ENCODE data around the gene EGLN2. TPM values are rescaled to one million over a fixed set of nuclear protein-coding genes. Genes with fewer than 3 reads are reported as not detected.
A peak's percentile ranks its signal among the peaks of the same experiment; 100 is the strongest.
"Not testable (repeated sequence)": the region's sequence is repeated elsewhere in the genome, so short reads cannot be mapped to it uniquely, and the experiment has no call there.

The EGLN2 gene
- total RNA-seq = 85.0 and 151 TPM in 2 replicates

GRCh38 chr19:40798683-40799557 lies at the start of gene EGLN2:
EGLN2 (plus strand) TSS chr19:40799191; CDS start chr19:40800573, 1,382 bp downstream.
- peak; percentile 100 for DNase-seq (ENCODE audit: low read depth in 2 of 2)

- peak; percentile 100 for DNase-seq (ENCODE audit: low read depth in 2 of 2)
Measured at GRCh38 chr19:40750058-40750873, 48.7 kb upstream of the EGLN2 start, which contains the start of gene ACTMAP. ACTMAP (minus strand) TSS chr19:40750477; CDS start chr19:40749803, 674 bp downstream.

- DNase-seq (ENCODE audit: low read depth in 2 of 2) = peak; percentile 98 to 99
Measured at GRCh38 chr19:40750874-40751537, 48.0 kb upstream of the EGLN2 start, which contains the start of gene SNRPA. SNRPA (plus strand) TSS chr19:40751203; CDS start chr19:40751409, 206 bp downstream.

GRCh38 chr19:40752257-40752781 lies 46.7 kb upstream of the EGLN2 start:
- DNase-seq (ENCODE audit: low read depth in 2 of 2) = no peak

- DNase-seq (ENCODE audit: low read depth in 2 of 2) = no peak
Measured at GRCh38 chr19:40754611-40755247, 44.3 kb upstream of the EGLN2 start.

GRCh38 chr19:40755248-40755624 lies 43.8 kb upstream of the EGLN2 start:
- DNase-seq (ENCODE audit: low read depth in 2 of 2) = no peak

- DNase-seq (ENCODE audit: low read depth in 2 of 2) = no peak
Measured at GRCh38 chr19:40755791-40756190, 43.2 kb upstream of the EGLN2 start.

GRCh38 chr19:40756502-40757110 lies 42.4 kb upstream of the EGLN2 start:
- no peak for DNase-seq (ENCODE audit: low read depth in 2 of 2)

GRCh38 chr19:40758491-40758890 lies 40.5 kb upstream of the EGLN2 start:
- no peak for DNase-seq (ENCODE audit: low read depth in 2 of 2)

GRCh38 chr19:40759352-40759751 lies 39.6 kb upstream of the EGLN2 start:
- no peak for DNase-seq (ENCODE audit: low read depth in 2 of 2)

GRCh38 chr19:40762754-40763470 lies 36.1 kb upstream of the EGLN2 start:
- DNase-seq (ENCODE audit: low read depth in 2 of 2) = no peak

GRCh38 chr19:40763526-40763925 lies 35.5 kb upstream of the EGLN2 start:
- no peak for DNase-seq (ENCODE audit: low read depth in 2 of 2)

GRCh38 chr19:40763963-40764362 lies 35.0 kb upstream of the EGLN2 start:
- DNase-seq (ENCODE audit: low read depth in 2 of 2) = no peak

GRCh38 chr19:40766385-40766784 lies 32.6 kb upstream of the EGLN2 start:
- DNase-seq (ENCODE audit: low read depth in 2 of 2) = not testable (repeated sequence)

GRCh38 chr19:40768869-40769268 lies 30.1 kb upstream of the EGLN2 start:
- DNase-seq (ENCODE audit: low read depth in 2 of 2) = no peak

GRCh38 chr19:40771101-40771862 lies 27.7 kb upstream of the EGLN2 start:
- peak in 1 of 2 donors; percentile 17 for DNase-seq (ENCODE audit: low read depth in 2 of 2)

- no peak for DNase-seq (ENCODE audit: low read depth in 2 of 2)
Measured at GRCh38 chr19:40774916-40775631, 23.9 kb upstream of the EGLN2 start, which contains the start of gene MIA. MIA (plus strand) TSS chr19:40775521; CDS start chr19:40775543, 22 bp downstream.

GRCh38 chr19:40775632-40776022 lies 23.4 kb upstream of the EGLN2 start:
- DNase-seq (ENCODE audit: low read depth in 2 of 2) = no peak

Data from lung microvascular endothelial cell (primary cell).